ENCODE results near the gene SH3TC2. TPM values are rescaled to one million over a fixed set of nuclear protein-coding genes. Genes with fewer than 3 reads are reported as not detected.

Gene SH3TC2
- polyA plus RNA-seq, 1 experiment: 1.3 TPM

- no peaks in the 10 kb centered on the region for H3K27me3 ChIP-seq (ENCODE audit: control insufficient read depth, insufficient read depth, low read length)
- no peak for DNase-seq (ENCODE audit: low read depth, low spot score)
- ChIA-PET POLR2A (no interaction called here), CTCF (interaction anchor here (0.7 to 18.8 kb wide), 6 partner anchors 9 to 278 kb away, joined by 3 to 246 read pairs (median 5); no protein-coding TSS in a partner anchor)
- TF ChIP-seq CTCF (IDR thresholded peaks at IDR 0.05; ENCODE audit: low read depth, low read length): no peak
- H3K4me3 ChIP-seq (ENCODE audit: low read depth, low read length): no peak overlapping the region
- H3K9me3 ChIP-seq (ENCODE audit: control insufficient read depth, insufficient read depth, low read length): no peaks in the 10 kb centered on the region
- no peak overlapping the region for H3K27ac ChIP-seq (ENCODE audit: low read depth, low read length)
Observed at GRCh38 chr5:149011728-149012127, 51.1 kb downstream of the SH3TC2 start.

GRCh38 chr5:149011084-149011483, 51.8 kb downstream of the SH3TC2 start:
- no peaks in the 10 kb centered on the region for H3K27me3 ChIP-seq (ENCODE audit: control insufficient read depth, insufficient read depth, low read length)
- ChIA-PET CTCF (interaction anchor here (1.5 to 18.8 kb wide), 3 partner anchors 25 to 277 kb away, joined by 4 to 246 read pairs (median 53); no protein-coding TSS in a partner anchor), POLR2A (no interaction called here)
- DNase-seq (ENCODE audit: low read depth, low spot score): no peak
- no peak overlapping the region for H3K27ac ChIP-seq (ENCODE audit: low read depth, low read length)
- TF ChIP-seq CTCF (IDR thresholded peaks at IDR 0.05; ENCODE audit: low read depth, low read length): no peak
- H3K4me3 ChIP-seq (ENCODE audit: low read depth, low read length): no peak overlapping the region
- no peaks in the 10 kb centered on the region for H3K9me3 ChIP-seq (ENCODE audit: control insufficient read depth, insufficient read depth, low read length)

GRCh38 chr5:149007174-149007573, 55.7 kb downstream of the SH3TC2 start:
- H3K9me3 ChIP-seq (ENCODE audit: control insufficient read depth, insufficient read depth, low read length): no peaks in the 10 kb centered on the region
- POLR2A ChIA-PET: no interaction called here
- H3K4me3 ChIP-seq (ENCODE audit: low read depth, low read length): no peak overlapping the region
- CTCF ChIA-PET: interaction anchor here (1.1 to 18.8 kb wide), 8 partner anchors 28 to 273 kb away, joined by 3 to 246 read pairs (median 9); no protein-coding TSS in a partner anchor
- no peaks in the 10 kb centered on the region for H3K27me3 ChIP-seq (ENCODE audit: control insufficient read depth, insufficient read depth, low read length)
- no peak for DNase-seq (ENCODE audit: low read depth, low spot score)
- TF ChIP-seq CTCF (IDR thresholded peaks at IDR 0.05; ENCODE audit: low read depth, low read length): no peak
- H3K27ac ChIP-seq (ENCODE audit: low read depth, low read length): no peak overlapping the region

- Histone ChIP-seq H3K4me3 (ENCODE audit: low read depth, low read length) (no peak overlapping the region), H3K27ac (ENCODE audit: low read depth, low read length) (no peak overlapping the region), H3K27me3 (ENCODE audit: control insufficient read depth, insufficient read depth, low read length) (no peaks in the 10 kb centered on the region), H3K9me3 (ENCODE audit: control insufficient read depth, insufficient read depth, low read length) (no peaks in the 10 kb centered on the region)
- POLR2A ChIA-PET: no interaction called here
- no peak for TF ChIP-seq CTCF (IDR thresholded peaks at IDR 0.05; ENCODE audit: low read depth, low read length)
- no peak for DNase-seq (ENCODE audit: low read depth, low spot score)
- CTCF ChIA-PET: interaction anchor here (1.1 to 18.8 kb wide), 6 partner anchors 29 to 273 kb away, joined by 3 to 246 read pairs (median 20); no protein-coding TSS in a partner anchor
Observed at GRCh38 chr5:149006426-149006825, 56.4 kb downstream of the SH3TC2 start.

- Histone ChIP-seq H3K4me3 (ENCODE audit: low read depth, low read length) (no peak overlapping the region), H3K27ac (ENCODE audit: low read depth, low read length) (peak overlapping the region; percentile 49), H3K9me3 (ENCODE audit: control insufficient read depth, insufficient read depth, low read length) (no peaks in the 10 kb centered on the region), H3K27me3 (ENCODE audit: control insufficient read depth, insufficient read depth, low read length) (no peaks in the 10 kb centered on the region)
- POLR2A ChIA-PET: no interaction called here
- no peak for TF ChIP-seq CTCF (IDR thresholded peaks at IDR 0.05; ENCODE audit: low read depth, low read length)
- CTCF ChIA-PET: interaction anchor here (1.5 to 18.8 kb wide), 4 partner anchors 109 to 271 kb away, joined by 3 to 246 read pairs (median 19); no protein-coding TSS in a partner anchor
- DNase-seq (ENCODE audit: low read depth, low spot score): no peak
Observed at GRCh38 chr5:149005077-149005892, 57.6 kb downstream of the SH3TC2 start.

Data from AG04450 (cell line).